HG02763 (cell line): ENCODE measurements around the gene DRICH1.
"Not testable (repeated sequence)": the region's sequence is repeated elsewhere in the genome, so short reads cannot be mapped to it uniquely, and the experiment has no call there.

Source experiments
- ATAC-seq: cut with Tn5 transposase; IDR thresholded peaks from one replicate; pipeline ENCODE4 v1.9.1; 2021; ENCODE audit warnings: mild to moderate bottlenecking, moderate library complexity; ENCODE audit not compliant: unreplicated experiment

Gene DRICH1

GRCh38 chr22:23569716-23570115 lies 62.4 kb downstream of the DRICH1 start:
- no peak for ATAC-seq

- no peak for ATAC-seq
Observed at GRCh38 chr22:23569291-23569690, 62.8 kb downstream of the DRICH1 start.

- ATAC-seq: no peak
Observed at GRCh38 chr22:23566705-23567475, 65.2 kb downstream of the DRICH1 start.

GRCh38 chr22:23565915-23566704 lies 66.0 kb downstream of the DRICH1 start:
- no peak for ATAC-seq

- ATAC-seq: no peak
Observed at GRCh38 chr22:23565305-23565914, 66.7 kb downstream of the DRICH1 start.

- ATAC-seq: no peak
Observed at GRCh38 chr22:23564276-23564675, 67.8 kb downstream of the DRICH1 start.

GRCh38 chr22:23563111-23563510 lies 69.0 kb downstream of the DRICH1 start:
- ATAC-seq: no peak

GRCh38 chr22:23562186-23562585 lies 69.9 kb downstream of the DRICH1 start:
- ATAC-seq: no peak

GRCh38 chr22:23561025-23561510 lies 71.1 kb downstream of the DRICH1 start:
- ATAC-seq: not testable (repeated sequence)

- not testable (repeated sequence) for ATAC-seq
Observed at GRCh38 chr22:23560215-23560614, 71.9 kb downstream of the DRICH1 start.
